Astrocyte (in vitro differentiated cells and primary cell): ENCODE results near the gene TCF7L2. TPM values are rescaled to one million over a fixed set of nuclear protein-coding genes. Genes with fewer than 3 reads are reported as not detected.

Experiments used
- DNase-seq: peaks from one replicate; pipeline ENCODE4 v3.0.0-alpha.2; 2010; ENCODE audit warnings: low read depth
- FAIRE-seq: peaks from 2 replicates; lab custom pipeline; 2011; peaks lifted over from hg19 to GRCh38; lab: Jason Lieb, UNC
- H2AFZ ChIP-seq: 2 replicates; pipeline ENCODE4 v1.6.0; 2012; ENCODE audit warnings: low read depth, low read length, inconsistent platforms
- H3K27ac ChIP-seq: 2 replicates; pipeline ENCODE4 v1.5.1; 2011; ENCODE audit warnings: low read depth, low read length, inconsistent platforms
- H3K27me3 ChIP-seq: 2 replicates; pipeline ENCODE4 v1.6.0; 2011; ENCODE audit warnings: low read length, inconsistent platforms; ENCODE audit not compliant: insufficient read depth
- H3K36me3 ChIP-seq: 2 replicates; pipeline ENCODE4 v1.5.1; 2011; ENCODE audit warnings: low read length, inconsistent platforms; ENCODE audit not compliant: insufficient read depth
- H3K4me1 ChIP-seq: 2 replicates; pipeline ENCODE4 v1.5.1; 2011; ENCODE audit warnings: low read length, inconsistent platforms; ENCODE audit not compliant: insufficient read depth
- H3K4me2 ChIP-seq: 2 replicates; pipeline ENCODE4 v1.6.0; 2012; ENCODE audit warnings: low read length, inconsistent platforms
- H3K4me3 ChIP-seq: 2 replicates; pipeline ENCODE4 v1.5.1; 2011; ENCODE audit warnings: low read depth, mild to moderate bottlenecking, low read length, inconsistent platforms; ENCODE audit not compliant: insufficient read depth
- H3K79me2 ChIP-seq: 2 replicates; pipeline ENCODE4 v1.6.0; 2012; ENCODE audit warnings: mild to moderate bottlenecking, low read length, inconsistent platforms; ENCODE audit not compliant: insufficient read depth
- H3K9ac ChIP-seq: 2 replicates; pipeline ENCODE4 v1.6.0; 2012; ENCODE audit warnings: mild to moderate bottlenecking, low read length, inconsistent platforms
- H3K9me3 ChIP-seq: 2 replicates; pipeline ENCODE4 v1.5.1; 2012; ENCODE audit warnings: low read depth, mild to moderate bottlenecking, low read length, inconsistent platforms; ENCODE audit not compliant: insufficient read depth
- H4K20me1 ChIP-seq: 2 replicates; pipeline ENCODE4 v1.6.0; 2012; ENCODE audit warnings: low read length, inconsistent platforms; ENCODE audit not compliant: insufficient read depth
- H3K27ac Mint-ChIP-seq: one replicate; pipeline ENCODE4 v1.8.0; 2021; ENCODE audit warnings: mild to moderate bottlenecking, mixed read lengths; ENCODE audit not compliant: unreplicated experiment
- H3K27me3 Mint-ChIP-seq: one replicate; pipeline ENCODE4 v1.8.0; 2021; ENCODE audit warnings: low read depth, mixed read lengths; ENCODE audit not compliant: unreplicated experiment
- H3K36me3 Mint-ChIP-seq: one replicate; pipeline ENCODE4 v1.8.0; 2021; ENCODE audit warnings: low read depth, mixed read lengths; ENCODE audit not compliant: unreplicated experiment
- H3K4me1 Mint-ChIP-seq: one replicate; pipeline ENCODE4 v1.8.0; 2021; ENCODE audit warnings: low read depth, mixed read lengths; ENCODE audit not compliant: unreplicated experiment
- H3K4me3 Mint-ChIP-seq: one replicate; pipeline ENCODE4 v1.8.0; 2021; ENCODE audit warnings: mild to moderate bottlenecking, moderate library complexity, mixed read lengths; ENCODE audit not compliant: unreplicated experiment
- H3K9me3 Mint-ChIP-seq: one replicate; pipeline ENCODE4 v1.8.0; 2021; ENCODE audit warnings: mild to moderate bottlenecking, mixed read lengths; ENCODE audit not compliant: unreplicated experiment
- EZH2 ChIP-seq: IDR thresholded peaks from 2 replicates; pipeline ENCODE4 v1.6.1; 2012; ENCODE audit warnings: mild to moderate bottlenecking, low read length, inconsistent platforms; ENCODE audit not compliant: insufficient read depth
- total RNA-seq: library from RNA; stranded (reverse); gene quantifications from 2 replicates; pipeline ENCODE4 v1.2.1, GENCODE V29; 2021
- TF ChIP-seq, protein P1 (sequence below): IDR thresholded peaks from 2 replicates; pipeline ENCODE4 v1.5.1; 2011; ENCODE audit warnings: low read depth, mild to moderate bottlenecking, inconsistent platforms, low read length, moderate library complexity; ENCODE audit not compliant: insufficient read depth

The TCF7L2 gene
- total RNA-seq, 1 donor from 2014 or later: 52.4 TPM

DNA sequence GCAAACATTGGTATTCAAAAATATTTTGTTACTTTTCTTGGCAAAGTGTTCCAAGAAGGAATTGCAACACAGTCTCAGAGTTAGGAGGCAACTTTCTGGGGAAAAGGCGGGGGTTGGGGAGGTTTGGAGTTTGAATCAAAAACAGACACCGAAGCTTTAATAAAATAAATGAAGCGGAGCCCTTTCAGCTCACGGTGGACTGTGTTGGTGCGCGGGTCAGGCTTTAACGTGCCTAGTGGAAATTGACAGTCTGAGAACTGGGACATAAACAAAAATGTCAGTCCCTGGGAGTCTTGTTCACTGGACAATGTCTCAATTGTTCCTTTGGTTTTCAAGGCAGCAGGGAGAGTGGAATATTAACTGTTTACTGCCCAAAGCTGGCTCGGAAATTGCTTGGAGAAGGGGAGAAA lies 109.3 kb downstream of the TCF7L2 start:
- Histone ChIP-seq H3K4me1 (peaks cover 53% of the 10 kb centered on the region), H3K36me3 (no peaks in the 10 kb centered on the region), H3K79me2 (peaks cover 62% of the 10 kb centered on the region), H3K27ac (peak overlapping the region; percentile 51), H2AFZ (no peak overlapping the region), H3K4me2 (peak overlapping the region; percentile 74), H3K9me3 (no peaks in the 10 kb centered on the region), H3K4me3 (peak overlapping the region; percentile 30), H4K20me1 (peaks cover 5% of the 10 kb centered on the region), H3K9ac (peak overlapping the region; percentile 45), H3K27me3 (no peaks in the 10 kb centered on the region)
- Mint-ChIP-seq H3K27me3 (no peaks in the 10 kb centered on the region), H3K27ac (no peak overlapping the region), H3K4me3 (no peak overlapping the region), H3K4me1 (peaks cover 53% of the 10 kb centered on the region), H3K36me3 (peaks cover 8% of the 10 kb centered on the region), H3K9me3 (no peaks in the 10 kb centered on the region)
- DNase-seq (peak; percentile 61), FAIRE-seq (no peak)
- TF ChIP-seq, protein P1, sequence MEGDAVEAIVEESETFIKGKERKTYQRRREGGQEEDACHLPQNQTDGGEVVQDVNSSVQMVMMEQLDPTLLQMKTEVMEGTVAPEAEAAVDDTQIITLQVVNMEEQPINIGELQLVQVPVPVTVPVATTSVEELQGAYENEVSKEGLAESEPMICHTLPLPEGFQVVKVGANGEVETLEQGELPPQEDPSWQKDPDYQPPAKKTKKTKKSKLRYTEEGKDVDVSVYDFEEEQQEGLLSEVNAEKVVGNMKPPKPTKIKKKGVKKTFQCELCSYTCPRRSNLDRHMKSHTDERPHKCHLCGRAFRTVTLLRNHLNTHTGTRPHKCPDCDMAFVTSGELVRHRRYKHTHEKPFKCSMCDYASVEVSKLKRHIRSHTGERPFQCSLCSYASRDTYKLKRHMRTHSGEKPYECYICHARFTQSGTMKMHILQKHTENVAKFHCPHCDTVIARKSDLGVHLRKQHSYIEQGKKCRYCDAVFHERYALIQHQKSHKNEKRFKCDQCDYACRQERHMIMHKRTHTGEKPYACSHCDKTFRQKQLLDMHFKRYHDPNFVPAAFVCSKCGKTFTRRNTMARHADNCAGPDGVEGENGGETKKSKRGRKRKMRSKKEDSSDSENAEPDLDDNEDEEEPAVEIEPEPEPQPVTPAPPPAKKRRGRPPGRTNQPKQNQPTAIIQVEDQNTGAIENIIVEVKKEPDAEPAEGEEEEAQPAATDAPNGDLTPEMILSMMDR: no peak
- TF ChIP-seq EZH2: no peak

GRCh38 chr10:113060201-113061053 lies 110.4 kb downstream of the TCF7L2 start:
- peaks cover 10% of the 10 kb centered on the region for H4K20me1 ChIP-seq
- no peaks in the 10 kb centered on the region for H3K36me3 ChIP-seq
- H3K27me3 Mint-ChIP-seq: no peaks in the 10 kb centered on the region
- H3K4me1 ChIP-seq: peaks cover 52% of the 10 kb centered on the region
- no peak overlapping the region for H3K4me3 ChIP-seq
- H2AFZ ChIP-seq: no peak overlapping the region
- no peak for FAIRE-seq
- H3K4me2 ChIP-seq: peak overlapping the region; percentile 74
- no peak overlapping the region for H3K4me3 Mint-ChIP-seq
- no peak for DNase-seq
- H3K9me3 Mint-ChIP-seq: no peaks in the 10 kb centered on the region
- H3K27me3 ChIP-seq: no peaks in the 10 kb centered on the region
- H3K36me3 Mint-ChIP-seq: peaks cover 8% of the 10 kb centered on the region
- H3K27ac ChIP-seq: no peak overlapping the region
- peaks cover 58% of the 10 kb centered on the region for H3K79me2 ChIP-seq
- H3K4me1 Mint-ChIP-seq: peaks cover 49% of the 10 kb centered on the region
- H3K9ac ChIP-seq: peak overlapping the region; percentile 45
- H3K27ac Mint-ChIP-seq: no peak overlapping the region
- no peaks in the 10 kb centered on the region for H3K9me3 ChIP-seq
- TF ChIP-seq EZH2: no peak
- TF ChIP-seq, protein P1: no peak

GRCh38 chr10:113061054-113061430 lies 111.0 kb downstream of the TCF7L2 start:
- no peak overlapping the region for H3K27ac ChIP-seq
- no peaks in the 10 kb centered on the region for H3K9me3 Mint-ChIP-seq
- H3K27me3 ChIP-seq: no peaks in the 10 kb centered on the region
- no peak for FAIRE-seq
- peaks cover 49% of the 10 kb centered on the region for H3K4me1 Mint-ChIP-seq
- no peak overlapping the region for H2AFZ ChIP-seq
- H3K9ac ChIP-seq: no peak overlapping the region
- H3K27ac Mint-ChIP-seq: peak overlapping the region; percentile 29
- no peak overlapping the region for H3K4me2 ChIP-seq
- H3K4me3 Mint-ChIP-seq: no peak overlapping the region
- no peaks in the 10 kb centered on the region for H3K27me3 Mint-ChIP-seq
- H3K9me3 ChIP-seq: no peaks in the 10 kb centered on the region
- H4K20me1 ChIP-seq: peaks cover 15% of the 10 kb centered on the region
- peaks cover 58% of the 10 kb centered on the region for H3K79me2 ChIP-seq
- peaks cover 47% of the 10 kb centered on the region for H3K4me1 ChIP-seq
- no peak for DNase-seq
- TF ChIP-seq, protein P1: no peak
- TF ChIP-seq EZH2: no peak
- H3K36me3 Mint-ChIP-seq: peaks cover 8% of the 10 kb centered on the region
- no peak overlapping the region for H3K4me3 ChIP-seq
- no peaks in the 10 kb centered on the region for H3K36me3 ChIP-seq
